Measurements from ENCODE around the gene WWTR1.

DNA sequence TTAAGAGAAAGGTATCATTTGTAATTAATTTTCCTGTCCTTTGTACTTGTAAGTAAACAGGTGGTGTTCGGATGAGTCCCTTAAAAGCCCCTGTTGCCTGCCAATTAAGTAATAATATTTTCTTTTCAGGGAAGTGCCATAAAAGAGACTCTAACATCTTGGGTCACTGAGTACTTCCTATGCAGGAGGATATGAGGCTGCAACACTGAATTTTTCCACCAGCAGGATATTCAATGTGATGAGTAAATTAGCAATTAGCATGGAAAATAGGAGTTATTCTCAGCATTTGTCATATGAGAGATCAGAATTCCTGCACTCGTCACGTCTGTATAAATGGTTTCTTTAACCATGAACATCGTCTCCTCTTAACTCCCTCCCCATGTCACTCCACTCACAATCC lies 45.4 kb downstream of the WWTR1 start:
- TF ChIP-seq, protein P1, sequence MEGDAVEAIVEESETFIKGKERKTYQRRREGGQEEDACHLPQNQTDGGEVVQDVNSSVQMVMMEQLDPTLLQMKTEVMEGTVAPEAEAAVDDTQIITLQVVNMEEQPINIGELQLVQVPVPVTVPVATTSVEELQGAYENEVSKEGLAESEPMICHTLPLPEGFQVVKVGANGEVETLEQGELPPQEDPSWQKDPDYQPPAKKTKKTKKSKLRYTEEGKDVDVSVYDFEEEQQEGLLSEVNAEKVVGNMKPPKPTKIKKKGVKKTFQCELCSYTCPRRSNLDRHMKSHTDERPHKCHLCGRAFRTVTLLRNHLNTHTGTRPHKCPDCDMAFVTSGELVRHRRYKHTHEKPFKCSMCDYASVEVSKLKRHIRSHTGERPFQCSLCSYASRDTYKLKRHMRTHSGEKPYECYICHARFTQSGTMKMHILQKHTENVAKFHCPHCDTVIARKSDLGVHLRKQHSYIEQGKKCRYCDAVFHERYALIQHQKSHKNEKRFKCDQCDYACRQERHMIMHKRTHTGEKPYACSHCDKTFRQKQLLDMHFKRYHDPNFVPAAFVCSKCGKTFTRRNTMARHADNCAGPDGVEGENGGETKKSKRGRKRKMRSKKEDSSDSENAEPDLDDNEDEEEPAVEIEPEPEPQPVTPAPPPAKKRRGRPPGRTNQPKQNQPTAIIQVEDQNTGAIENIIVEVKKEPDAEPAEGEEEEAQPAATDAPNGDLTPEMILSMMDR (IDR thresholded peaks at IDR 0.05; ENCODE audit: insufficient read depth, low read length): no peak
- TF ChIP-seq POLR2AphosphoS5 (IDR thresholded peaks at IDR 0.05; ENCODE audit: low read depth) (no peak), GABPA (IDR thresholded peaks at IDR 0.05; ENCODE audit: low read depth) (no peak)
- TF ChIP-seq, protein P2, sequence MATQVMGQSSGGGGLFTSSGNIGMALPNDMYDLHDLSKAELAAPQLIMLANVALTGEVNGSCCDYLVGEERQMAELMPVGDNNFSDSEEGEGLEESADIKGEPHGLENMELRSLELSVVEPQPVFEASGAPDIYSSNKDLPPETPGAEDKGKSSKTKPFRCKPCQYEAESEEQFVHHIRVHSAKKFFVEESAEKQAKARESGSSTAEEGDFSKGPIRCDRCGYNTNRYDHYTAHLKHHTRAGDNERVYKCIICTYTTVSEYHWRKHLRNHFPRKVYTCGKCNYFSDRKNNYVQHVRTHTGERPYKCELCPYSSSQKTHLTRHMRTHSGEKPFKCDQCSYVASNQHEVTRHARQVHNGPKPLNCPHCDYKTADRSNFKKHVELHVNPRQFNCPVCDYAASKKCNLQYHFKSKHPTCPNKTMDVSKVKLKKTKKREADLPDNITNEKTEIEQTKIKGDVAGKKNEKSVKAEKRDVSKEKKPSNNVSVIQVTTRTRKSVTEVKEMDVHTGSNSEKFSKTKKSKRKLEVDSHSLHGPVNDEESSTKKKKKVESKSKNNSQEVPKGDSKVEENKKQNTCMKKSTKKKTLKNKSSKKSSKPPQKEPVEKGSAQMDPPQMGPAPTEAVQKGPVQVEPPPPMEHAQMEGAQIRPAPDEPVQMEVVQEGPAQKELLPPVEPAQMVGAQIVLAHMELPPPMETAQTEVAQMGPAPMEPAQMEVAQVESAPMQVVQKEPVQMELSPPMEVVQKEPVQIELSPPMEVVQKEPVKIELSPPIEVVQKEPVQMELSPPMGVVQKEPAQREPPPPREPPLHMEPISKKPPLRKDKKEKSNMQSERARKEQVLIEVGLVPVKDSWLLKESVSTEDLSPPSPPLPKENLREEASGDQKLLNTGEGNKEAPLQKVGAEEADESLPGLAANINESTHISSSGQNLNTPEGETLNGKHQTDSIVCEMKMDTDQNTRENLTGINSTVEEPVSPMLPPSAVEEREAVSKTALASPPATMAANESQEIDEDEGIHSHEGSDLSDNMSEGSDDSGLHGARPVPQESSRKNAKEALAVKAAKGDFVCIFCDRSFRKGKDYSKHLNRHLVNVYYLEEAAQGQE (IDR thresholded peaks at IDR 0.05; ENCODE audit: insufficient replicate concordance, low read depth): no peak

All from HL-60 (cell line).